ENCODE results near the gene RAB3A. TPM values are rescaled to one million over a fixed set of nuclear protein-coding genes. Genes with fewer than 3 reads are reported as not detected.
"Not testable (repeated sequence)": the region's sequence is repeated elsewhere in the genome, so short reads cannot be mapped to it uniquely, and the experiment has no call there.

The RAB3A gene
- total RNA-seq, 1 experiment from 2014 or later: 6.7 TPM

- no peaks in the 10 kb centered on the region for H3F3A ChIP-seq (ENCODE audit: low read length, unreplicated experiment)
- no peak overlapping the region for H2AFZ ChIP-seq (ENCODE audit: low read length)
- no peaks in the 10 kb centered on the region; the same call in 1 of the 2 replicates for H4K20me1 ChIP-seq (ENCODE audit: low read length)
- TF ChIP-seq EZH2phosphoT487 (IDR thresholded peaks at IDR 0.05; ENCODE audit: borderline replicate concordance, low read length): no peak
- no peak for TF ChIP-seq CTCF (conservative IDR thresholded peaks at IDR 0.05; ENCODE audit: low read depth, low read length)
- TF ChIP-seq EZH2 (IDR thresholded peaks at IDR 0.05; ENCODE audit: low read length, unreplicated experiment): no peak
- H3K9me2 ChIP-seq (replicated peaks; ENCODE audit: low read length): no peaks in the 10 kb centered on the region
- CTCF ChIA-PET: interaction anchor here (0.6 kb wide), 1 partner anchor 41 kb away, joined by 3 read pairs; no protein-coding TSS in a partner anchor
- ATAC-seq (no peak), DNase-seq (no peak)
- no peak overlapping the region for H3K4me2 ChIP-seq (ENCODE audit: low read length)
- peaks cover 13% of the 10 kb centered on the region; the same call in 1 of the 2 replicates for H3K36me3 ChIP-seq (ENCODE audit: low read depth, low read length)
- POLR2A ChIA-PET (ENCODE audit: unreplicated experiment): no interaction called here
- no TSS peak for BruUV-seq (replicated peaks)
- H3K9ac ChIP-seq (ENCODE audit: low read length): no peak overlapping the region
- no peak overlapping the region for H3K4me3 ChIP-seq (ENCODE audit: low read length)
- intact Hi-C loops (cut with micrococcal nuclease): no loop called here
- no peaks in the 10 kb centered on the region for H3K27me3 ChIP-seq (ENCODE audit: low read length)
- H3K4me1 ChIP-seq (ENCODE audit: insufficient read depth, low read length): peaks cover 9% of the 10 kb centered on the region; the same call in 1 of the 2 replicates
- H3K79me2 ChIP-seq (ENCODE audit: low read length): peaks cover 14% of the 10 kb centered on the region
- H3K27ac ChIP-seq (ENCODE audit: low read length): no peak overlapping the region
- H3K9me3 ChIP-seq (ENCODE audit: low read length): no peaks in the 10 kb centered on the region
Observed at GRCh38 chr19:18159810-18160209, 44.0 kb downstream of the RAB3A start.

GRCh38 chr19:18159059-18159616 is 44.7 kb downstream of the RAB3A start:
- intact Hi-C loops (cut with micrococcal nuclease); CTCF ChIA-PET: not testable (repeated sequence)

GRCh38 chr19:18158467-18158866 is 45.4 kb downstream of the RAB3A start:
- CTCF ChIA-PET: no interaction called here
- TF ChIP-seq EZH2 (IDR thresholded peaks at IDR 0.05; ENCODE audit: low read length, unreplicated experiment) (no peak), CTCF (conservative IDR thresholded peaks at IDR 0.05; ENCODE audit: low read depth, low read length) (no peak), EZH2phosphoT487 (IDR thresholded peaks at IDR 0.05; ENCODE audit: borderline replicate concordance, low read length) (no peak)

More at GRCh38 chr19:18159059-18159616, 44.7 kb downstream of the RAB3A start:
- POLR2A ChIA-PET (ENCODE audit: unreplicated experiment); H3K9me3 ChIP-seq (ENCODE audit: low read length); DNase-seq; H4K20me1 ChIP-seq (ENCODE audit: low read length); ATAC-seq; H3K4me3 ChIP-seq (ENCODE audit: low read length); H2AFZ ChIP-seq (ENCODE audit: low read length); H3K27me3 ChIP-seq (ENCODE audit: low read length); H3F3A ChIP-seq (ENCODE audit: low read length, unreplicated experiment); BruUV-seq (replicated peaks); H3K9ac ChIP-seq (ENCODE audit: low read length); H3K9me2 ChIP-seq (replicated peaks; ENCODE audit: low read length); H3K27ac ChIP-seq (ENCODE audit: low read length); H3K4me2 ChIP-seq (ENCODE audit: low read length): not testable (repeated sequence)
- Histone ChIP-seq H3K4me1 (ENCODE audit: insufficient read depth, low read length) (peaks cover 14% of the 10 kb centered on the region; the same call in 1 of the 2 replicates), H3K79me2 (ENCODE audit: low read length) (peaks cover 20% of the 10 kb centered on the region), H3K36me3 (ENCODE audit: low read depth, low read length) (peaks cover 13% of the 10 kb centered on the region; the same call in 1 of the 2 replicates)

More at GRCh38 chr19:18158467-18158866, 45.4 kb downstream of the RAB3A start:
- no peak overlapping the region for H3K4me3 ChIP-seq (ENCODE audit: low read length)
- H3K9ac ChIP-seq (ENCODE audit: low read length): no peak overlapping the region
- no peak for DNase-seq
- peaks cover 15% of the 10 kb centered on the region; the same call in 1 of the 2 replicates for H3K4me1 ChIP-seq (ENCODE audit: insufficient read depth, low read length)
- POLR2A ChIA-PET (ENCODE audit: unreplicated experiment): no interaction called here
- peaks cover 27% of the 10 kb centered on the region for H3K79me2 ChIP-seq (ENCODE audit: low read length)
- no peaks in the 10 kb centered on the region for H3K27me3 ChIP-seq (ENCODE audit: low read length)
- H3K9me3 ChIP-seq (ENCODE audit: low read length): no peaks in the 10 kb centered on the region
- intact Hi-C loops (cut with micrococcal nuclease): no loop called here
- ATAC-seq: no peak
- H3K36me3 ChIP-seq (ENCODE audit: low read depth, low read length): peaks cover 13% of the 10 kb centered on the region; the same call in 1 of the 2 replicates
- H3F3A ChIP-seq (ENCODE audit: low read length, unreplicated experiment): no peaks in the 10 kb centered on the region
- no peaks in the 10 kb centered on the region for H3K9me2 ChIP-seq (replicated peaks; ENCODE audit: low read length)
- H3K27ac ChIP-seq (ENCODE audit: low read length): no peak overlapping the region
- no peak overlapping the region for H3K4me2 ChIP-seq (ENCODE audit: low read length)
- BruUV-seq (replicated peaks): no TSS peak
- H4K20me1 ChIP-seq (ENCODE audit: low read length): no peaks in the 10 kb centered on the region; the same call in 1 of the 2 replicates
- H2AFZ ChIP-seq (ENCODE audit: low read length): no peak overlapping the region
